WI38 (cell line): ENCODE measurements around the gene LYRM9.

Source experiments
- H3K4me3 ChIP-seq: 2 replicates; pipeline ENCODE4 v1.5.1; 2011; ENCODE audit warnings: low read depth, mild to moderate bottlenecking, control low read depth, low read length
- TF ChIP-seq, protein P1 (sequence below): IDR thresholded peaks from 2 replicates; pipeline ENCODE4 v1.5.1; 2012; ENCODE audit warnings: low read depth, mild to moderate bottlenecking, control low read depth, low read length

The LYRM9 gene

DNA sequence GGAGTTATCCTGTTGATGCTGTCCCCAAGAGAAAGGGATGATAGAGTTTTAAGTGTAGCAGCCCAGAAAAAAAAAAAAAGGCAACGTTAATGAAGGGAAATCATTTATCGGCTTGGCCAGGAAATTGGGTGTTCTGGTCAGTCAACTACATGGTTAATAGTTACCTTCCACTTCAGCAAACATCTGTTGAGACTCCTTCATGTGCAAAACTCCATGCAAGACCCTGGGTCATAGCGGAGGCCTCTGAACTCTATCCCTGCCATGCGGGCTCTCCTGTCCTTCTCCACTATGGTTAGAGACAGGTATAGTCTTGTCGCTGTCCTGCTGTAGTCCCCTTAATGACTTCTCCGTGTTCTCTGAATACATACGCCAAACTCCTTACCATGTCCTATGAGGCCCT is 3.5 kb upstream of the LYRM9 start:
- TF ChIP-seq, protein P1, sequence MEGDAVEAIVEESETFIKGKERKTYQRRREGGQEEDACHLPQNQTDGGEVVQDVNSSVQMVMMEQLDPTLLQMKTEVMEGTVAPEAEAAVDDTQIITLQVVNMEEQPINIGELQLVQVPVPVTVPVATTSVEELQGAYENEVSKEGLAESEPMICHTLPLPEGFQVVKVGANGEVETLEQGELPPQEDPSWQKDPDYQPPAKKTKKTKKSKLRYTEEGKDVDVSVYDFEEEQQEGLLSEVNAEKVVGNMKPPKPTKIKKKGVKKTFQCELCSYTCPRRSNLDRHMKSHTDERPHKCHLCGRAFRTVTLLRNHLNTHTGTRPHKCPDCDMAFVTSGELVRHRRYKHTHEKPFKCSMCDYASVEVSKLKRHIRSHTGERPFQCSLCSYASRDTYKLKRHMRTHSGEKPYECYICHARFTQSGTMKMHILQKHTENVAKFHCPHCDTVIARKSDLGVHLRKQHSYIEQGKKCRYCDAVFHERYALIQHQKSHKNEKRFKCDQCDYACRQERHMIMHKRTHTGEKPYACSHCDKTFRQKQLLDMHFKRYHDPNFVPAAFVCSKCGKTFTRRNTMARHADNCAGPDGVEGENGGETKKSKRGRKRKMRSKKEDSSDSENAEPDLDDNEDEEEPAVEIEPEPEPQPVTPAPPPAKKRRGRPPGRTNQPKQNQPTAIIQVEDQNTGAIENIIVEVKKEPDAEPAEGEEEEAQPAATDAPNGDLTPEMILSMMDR = no peak
- H3K4me3 ChIP-seq = no peak overlapping the region

DNA sequence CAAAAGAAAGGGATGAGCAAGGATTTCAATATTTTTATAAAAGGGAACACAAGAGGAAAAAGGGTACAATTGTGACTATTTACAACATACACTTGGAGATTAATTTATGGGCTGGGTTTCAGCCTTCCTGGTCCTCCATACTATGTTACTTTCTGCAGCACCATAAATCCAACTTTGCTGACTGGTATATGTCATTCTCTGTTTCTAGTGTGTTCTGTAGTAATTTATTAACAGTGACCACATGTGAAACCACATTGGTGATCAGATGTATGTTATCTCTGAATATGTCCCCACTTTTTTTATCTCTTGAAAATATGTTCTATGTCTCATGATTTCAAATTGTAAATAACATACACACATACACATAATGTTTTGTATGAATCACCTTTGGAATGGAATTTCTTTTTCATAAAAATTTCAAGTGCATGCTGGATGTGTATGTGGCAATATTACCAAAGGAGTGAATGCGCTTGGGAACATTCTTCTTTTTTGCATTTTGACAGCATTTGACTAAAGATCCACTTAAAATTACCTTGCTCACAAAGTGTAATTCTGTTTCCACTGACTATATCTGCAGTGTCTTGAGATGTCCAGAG is 2.9 kb upstream of the LYRM9 start:
- no peak overlapping the region for H3K4me3 ChIP-seq
- TF ChIP-seq, protein P1 = no peak

DNA sequence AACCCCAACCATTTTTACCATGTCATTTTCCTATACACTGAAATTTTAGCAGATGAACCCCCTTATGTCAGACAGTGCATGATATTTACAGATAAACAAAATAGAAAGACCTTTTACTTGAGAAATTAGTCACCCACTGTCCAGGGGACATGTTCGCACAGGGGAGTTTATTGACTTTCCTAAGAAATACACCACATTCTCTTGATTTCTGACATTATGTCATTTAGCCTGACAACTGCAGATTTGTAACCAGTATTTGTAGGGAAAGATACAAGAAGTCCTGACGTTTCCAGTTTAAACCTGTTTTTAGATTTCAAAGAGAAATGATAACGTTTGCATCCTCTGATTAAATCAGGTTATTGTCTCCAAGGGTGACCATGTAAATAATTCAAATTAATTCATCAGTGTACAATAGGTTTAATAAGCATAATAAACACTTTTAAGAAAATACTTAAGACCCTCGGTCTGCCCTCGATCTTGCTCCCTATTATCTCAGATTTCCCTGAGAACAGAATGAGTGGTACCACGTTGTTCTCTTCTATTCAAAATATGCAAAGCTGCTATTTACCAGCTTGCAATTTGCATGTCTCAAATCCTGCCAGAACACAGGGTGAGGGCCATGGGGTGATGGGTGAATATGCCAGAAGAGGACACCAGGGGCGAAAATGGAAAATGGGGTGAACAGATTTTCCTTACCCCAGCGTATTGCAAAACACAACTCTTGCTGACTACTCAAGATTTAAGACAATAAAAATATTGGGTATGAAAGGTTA is 2.1 kb upstream of the LYRM9 start:
- TF ChIP-seq, protein P1 = no peak
- H3K4me3 ChIP-seq = no peak overlapping the region

DNA sequence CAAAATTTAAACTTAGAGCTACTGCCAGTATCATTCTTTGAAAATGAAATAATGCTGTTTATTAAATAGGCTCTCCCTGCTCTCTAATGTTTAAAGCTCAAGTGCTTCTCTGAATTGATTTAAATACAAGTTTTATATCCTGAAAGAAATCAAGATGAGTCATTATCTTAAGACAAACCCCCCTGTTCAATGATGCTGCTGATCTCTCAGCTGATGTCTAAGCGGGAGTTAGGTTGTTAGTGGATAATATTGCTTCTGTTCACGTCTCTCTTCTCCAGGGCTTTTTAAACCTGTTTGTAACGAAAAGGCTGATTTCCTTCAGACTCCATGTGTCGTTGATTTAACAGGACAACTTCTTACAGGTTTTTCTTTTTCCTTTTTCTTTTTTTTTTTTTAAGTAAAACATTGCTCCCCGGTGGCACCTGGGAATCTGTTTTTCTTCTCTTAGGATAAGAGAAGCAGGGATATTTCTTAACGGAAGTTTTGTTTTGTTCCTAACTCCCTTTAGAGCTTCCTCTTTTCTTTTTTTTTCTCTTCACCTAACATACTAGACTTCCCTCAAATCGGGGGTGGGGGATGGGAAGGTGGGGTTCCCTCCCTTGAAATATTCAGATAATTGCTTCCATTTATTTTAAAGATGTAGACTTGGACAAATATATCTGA is 807 bp upstream of the LYRM9 start:
- TF ChIP-seq, protein P1 = no peak
- H3K4me3 ChIP-seq = no peak overlapping the region

DNA sequence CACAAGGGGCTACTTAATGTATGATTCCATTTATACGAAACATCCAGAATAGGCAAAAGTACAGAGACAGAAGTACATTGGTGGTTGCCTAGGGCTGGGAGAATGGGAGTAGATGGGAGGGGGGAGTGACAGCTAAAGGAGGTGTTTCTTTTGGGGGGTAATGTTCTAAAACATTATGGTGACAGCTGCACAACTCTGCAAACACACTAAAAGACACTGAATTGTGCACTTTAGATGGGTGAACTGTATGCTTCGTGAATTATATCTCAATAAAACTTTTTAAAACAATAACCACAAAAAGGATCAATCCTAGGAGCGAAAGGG is 661 bp downstream of the LYRM9 start:
- TF ChIP-seq, protein P1 = no peak
- peak overlapping the region; percentile 65 for H3K4me3 ChIP-seq

DNA sequence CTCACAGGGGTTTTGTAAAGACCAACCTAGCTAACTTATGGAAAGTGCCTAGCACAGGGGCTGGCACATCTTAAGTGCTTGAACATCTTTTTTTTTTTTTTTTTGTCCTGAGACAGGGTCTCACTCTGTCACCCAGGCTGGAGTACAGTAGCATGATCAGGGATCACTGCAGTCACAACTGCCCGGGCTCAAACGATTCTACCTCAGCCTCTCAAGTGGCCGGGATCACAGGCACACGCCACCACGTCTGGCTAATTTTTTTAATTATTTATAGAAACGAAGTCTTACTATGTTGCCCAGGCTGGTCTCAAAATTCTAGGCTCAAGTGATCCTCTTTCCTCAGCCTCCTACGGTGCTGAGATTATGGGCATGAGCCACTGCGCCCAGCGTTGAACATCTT is 1.3 kb downstream of the LYRM9 start:
- TF ChIP-seq, protein P1 = no peak
- H3K4me3 ChIP-seq = no peak overlapping the region

DNA sequence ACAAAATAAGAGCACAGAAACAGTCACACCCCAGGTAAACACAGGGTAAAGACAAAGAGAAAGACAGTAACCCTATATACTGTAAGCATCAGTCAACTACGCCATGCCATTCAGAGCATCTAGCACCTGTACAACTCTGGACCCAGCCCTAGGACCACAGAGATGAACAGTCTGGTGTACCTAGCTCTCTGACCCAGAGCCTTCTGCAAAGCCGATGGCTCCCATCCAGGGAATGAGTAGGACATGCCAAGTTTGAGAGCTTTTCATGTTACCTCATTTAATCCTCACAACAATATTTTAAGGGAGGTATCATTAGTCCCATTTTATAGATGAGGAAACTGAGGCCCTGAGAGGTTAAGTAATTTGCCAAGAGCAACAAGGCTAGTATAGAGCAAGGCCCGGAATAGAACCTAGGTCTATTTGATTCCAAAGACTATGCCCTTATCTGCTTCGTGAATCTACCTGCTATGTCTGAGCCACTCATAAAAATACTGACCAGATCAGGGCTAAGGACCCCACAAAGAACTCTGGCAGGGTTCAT is 3.4 kb downstream of the LYRM9 start:
- TF ChIP-seq, protein P1 = no peak
- no peak overlapping the region for H3K4me3 ChIP-seq
